Activated CD4-positive, alpha-beta T cell treated with anti-CD3 and anti-CD28 coated beads, Interleukin-2, amount 50 U/mL, for 1 hour (primary cell): ENCODE data around the gene AP2B1.

Source experiments
- DNase-seq: peaks from one replicate; pipeline ENCODE4 v3.0.0-alpha.2; 2020

Gene AP2B1

GRCh38 chr17:35641032-35641431 lies 53.9 kb downstream of the AP2B1 start:
- no peak for DNase-seq

- DNase-seq: no peak
Measured at GRCh38 chr17:35645923-35646322, 58.8 kb downstream of the AP2B1 start.

DNA sequence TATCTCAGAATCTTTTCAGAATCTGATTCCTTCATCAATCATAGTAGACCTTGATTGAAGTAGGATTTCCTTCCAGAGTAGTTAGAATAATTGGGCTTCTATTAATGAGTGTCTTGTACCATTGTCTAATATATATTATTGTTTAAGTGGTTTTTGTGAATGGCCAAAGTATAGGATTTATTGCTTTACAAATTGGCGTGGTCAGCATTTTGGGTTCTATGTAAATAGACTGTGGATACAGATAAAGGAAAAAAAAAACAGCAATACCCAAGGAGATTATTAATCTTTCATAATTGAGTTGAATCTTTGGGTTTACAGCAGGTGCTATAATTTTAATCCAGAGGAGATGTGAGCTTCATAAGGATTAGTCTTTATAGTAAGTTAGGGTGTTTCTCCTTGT lies 64.3 kb downstream of the AP2B1 start:
- DNase-seq: no peak

- DNase-seq: no peak
Measured at GRCh38 chr17:35653619-35654361, 66.7 kb downstream of the AP2B1 start.

DNA sequence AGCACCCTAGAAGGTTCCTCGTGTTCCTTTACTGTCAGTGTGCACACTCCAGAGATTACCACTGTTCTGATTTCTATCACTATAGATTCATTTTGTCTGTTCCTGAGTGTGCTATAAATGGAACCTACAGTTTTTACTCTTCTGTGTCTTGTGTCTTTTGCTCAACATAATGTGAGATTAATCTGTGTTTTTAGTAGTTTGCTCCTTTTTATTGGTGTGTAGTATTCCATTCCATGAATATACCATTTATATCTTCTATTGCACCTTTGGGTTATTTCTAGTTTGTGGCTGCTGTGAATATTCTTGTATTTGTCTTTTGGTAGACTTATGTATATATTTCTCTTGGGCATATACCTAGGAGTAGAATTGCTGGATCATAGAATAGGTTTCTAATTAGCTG lies 68.2 kb downstream of the AP2B1 start:
- no peak for DNase-seq

- DNase-seq: no peak
Measured at GRCh38 chr17:35660902-35661301, 73.8 kb downstream of the AP2B1 start.

DNA sequence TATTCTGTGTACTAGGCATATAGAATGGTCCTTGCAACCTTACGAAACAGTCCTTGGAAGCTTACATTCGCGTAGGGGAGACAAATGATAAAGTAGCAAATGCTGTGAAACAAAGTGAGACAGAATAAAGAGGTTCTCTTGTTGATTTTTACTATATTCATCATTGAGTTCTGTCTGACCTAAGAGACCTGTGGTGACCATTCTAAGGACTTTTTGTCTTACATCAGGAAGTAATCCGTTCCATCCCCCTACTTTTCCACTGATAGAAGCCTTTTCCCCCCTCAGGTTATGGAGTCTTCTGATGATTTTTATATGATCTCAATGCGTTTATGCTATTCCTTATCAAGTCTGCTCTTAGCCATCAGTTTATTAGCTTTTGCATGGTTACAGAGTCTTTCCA lies 77.6 kb downstream of the AP2B1 start:
- DNase-seq: no peak

DNA sequence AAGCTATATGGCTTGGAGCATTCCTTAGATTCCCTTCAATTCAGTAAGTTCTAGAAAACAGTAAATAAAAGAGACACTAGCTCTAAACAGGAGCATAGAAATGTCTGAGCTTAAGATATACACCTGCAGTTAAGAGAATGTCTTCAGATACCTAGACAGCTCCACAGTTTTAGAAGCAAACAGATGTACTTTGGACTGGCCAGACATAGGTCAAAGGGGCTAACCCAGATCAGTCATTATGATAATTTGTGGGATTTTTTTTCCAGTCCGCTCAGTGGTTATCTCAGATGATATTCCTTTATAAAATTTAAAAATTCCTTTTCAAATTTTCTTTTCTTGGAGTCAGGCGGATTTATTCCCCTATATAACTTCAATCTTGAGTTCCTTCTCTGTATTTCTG lies 78.5 kb downstream of the AP2B1 start:
- DNase-seq: no peak

DNA sequence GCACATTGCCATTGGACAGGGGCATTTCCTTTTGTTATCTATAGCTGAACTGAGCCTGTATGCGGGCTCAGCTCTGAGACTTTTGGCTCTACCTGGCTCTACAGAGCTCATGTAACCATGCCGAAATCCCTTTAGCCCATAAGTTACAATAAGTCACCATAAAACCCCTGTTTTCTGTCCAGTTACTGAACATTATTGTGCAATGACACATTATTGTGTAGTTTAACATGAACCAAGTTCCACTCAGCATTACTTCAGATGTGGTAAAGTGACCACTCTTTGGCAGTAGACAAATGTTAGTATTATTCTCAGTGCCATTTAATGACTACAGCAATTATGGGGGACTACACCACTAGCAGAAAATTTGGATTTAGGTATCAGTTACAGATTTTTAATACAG lies 78.9 kb downstream of the AP2B1 start:
- no peak for DNase-seq

- DNase-seq: no peak
Measured at GRCh38 chr17:35666967-35667532, 79.9 kb downstream of the AP2B1 start.

- DNase-seq: no peak
Measured at GRCh38 chr17:35668802-35669201, 81.7 kb downstream of the AP2B1 start.

- no peak for DNase-seq
Measured at GRCh38 chr17:35674552-35674951, 87.4 kb downstream of the AP2B1 start.

- no peak for DNase-seq
Measured at GRCh38 chr17:35676441-35676840, 89.3 kb downstream of the AP2B1 start.

GRCh38 chr17:35679007-35679682 lies 92.0 kb downstream of the AP2B1 start:
- no peak for DNase-seq

- DNase-seq: no peak
Measured at GRCh38 chr17:35683591-35683990, 96.5 kb downstream of the AP2B1 start.

DNA sequence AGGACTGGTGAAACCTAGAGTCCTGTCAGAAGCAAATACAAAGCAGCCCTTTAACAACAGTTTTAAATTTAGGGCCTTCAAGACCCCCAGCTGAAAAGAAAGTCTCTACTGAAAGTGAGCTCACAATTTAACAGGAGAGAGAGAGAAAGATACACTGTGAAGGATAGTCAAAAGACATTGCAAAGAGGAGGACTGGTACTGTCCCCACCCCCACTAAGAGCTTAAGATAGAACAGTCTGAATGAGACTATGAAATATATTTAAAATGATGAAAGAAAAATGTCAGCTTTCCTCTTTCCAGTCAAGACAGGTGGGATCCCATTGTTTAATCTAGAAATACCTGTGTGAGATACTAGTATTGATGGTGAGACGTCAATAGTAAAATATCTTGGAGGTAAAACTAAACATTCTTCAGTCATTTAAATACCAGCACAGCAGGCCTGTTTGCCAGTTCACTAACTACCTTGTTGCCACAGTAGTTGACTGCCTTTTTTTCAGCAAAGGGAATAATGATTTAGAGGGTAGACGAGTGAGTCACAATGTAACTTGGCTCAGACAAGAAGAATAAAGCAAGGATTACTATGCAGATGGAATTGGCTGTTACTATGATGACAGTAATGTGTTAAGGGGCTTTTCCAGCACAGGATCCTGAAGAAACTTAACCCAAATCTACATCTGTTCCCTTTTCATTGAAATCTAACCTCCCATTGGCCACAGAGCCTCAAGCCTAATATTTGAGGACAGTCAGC lies 97.1 kb downstream of the AP2B1 start:
- no peak for DNase-seq

DNA sequence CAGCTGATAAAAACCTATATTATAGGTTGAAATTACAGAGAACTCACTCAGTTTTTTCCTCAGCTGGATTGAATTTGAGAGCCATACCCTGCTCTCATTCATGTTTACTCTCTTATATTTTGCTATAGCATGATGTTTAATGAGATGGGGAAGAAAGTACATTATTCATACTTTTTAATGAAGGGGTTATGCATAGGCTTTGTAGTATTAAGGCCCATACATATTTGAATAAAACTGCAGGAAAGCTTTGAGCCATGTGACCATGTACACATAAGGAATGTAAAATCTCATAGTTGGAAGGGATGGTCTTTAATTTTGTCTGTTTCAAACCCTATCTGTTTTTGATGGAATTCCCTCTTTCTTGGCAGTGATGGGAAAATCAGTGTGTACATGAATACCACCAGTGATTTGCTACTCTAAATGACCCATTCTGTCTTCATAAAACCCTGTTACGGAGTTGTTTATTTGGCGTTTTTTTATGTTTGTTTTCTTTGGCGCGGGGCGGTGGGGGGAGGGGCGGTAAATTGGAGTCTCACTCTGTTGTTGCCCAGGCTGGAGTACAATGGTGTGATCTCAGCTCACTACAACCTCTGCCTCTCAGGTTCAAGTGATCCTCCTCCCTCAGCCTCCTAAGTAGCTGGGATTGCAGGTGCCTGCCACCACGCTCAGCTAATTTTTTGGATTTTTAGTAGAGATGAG lies 105.5 kb downstream of the AP2B1 start:
- DNase-seq: no peak

- no peak for DNase-seq
Measured at GRCh38 chr17:35693662-35694061, 106.5 kb downstream of the AP2B1 start.

DNA sequence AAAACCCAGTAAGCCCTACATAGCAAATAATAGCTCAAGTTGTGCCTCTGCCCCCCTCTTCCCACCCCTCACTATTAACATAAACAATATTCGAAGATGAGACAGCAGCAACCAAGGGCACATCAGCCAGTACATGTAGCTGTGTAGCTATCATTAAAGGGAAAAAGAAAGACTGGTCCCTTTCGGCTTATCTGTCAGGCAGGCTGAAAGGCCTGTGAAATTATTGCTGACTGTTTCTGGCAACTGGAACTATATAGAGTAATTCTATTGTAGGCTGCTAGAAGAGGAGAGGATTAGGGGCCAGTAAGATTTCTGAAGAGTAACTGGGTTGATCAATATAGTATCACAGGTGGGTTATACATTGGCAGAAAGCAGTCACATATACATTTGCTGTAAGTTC lies 107.8 kb downstream of the AP2B1 start:
- DNase-seq: no peak

- no peak for DNase-seq
Measured at GRCh38 chr17:35695613-35696012, 108.5 kb downstream of the AP2B1 start.

DNA sequence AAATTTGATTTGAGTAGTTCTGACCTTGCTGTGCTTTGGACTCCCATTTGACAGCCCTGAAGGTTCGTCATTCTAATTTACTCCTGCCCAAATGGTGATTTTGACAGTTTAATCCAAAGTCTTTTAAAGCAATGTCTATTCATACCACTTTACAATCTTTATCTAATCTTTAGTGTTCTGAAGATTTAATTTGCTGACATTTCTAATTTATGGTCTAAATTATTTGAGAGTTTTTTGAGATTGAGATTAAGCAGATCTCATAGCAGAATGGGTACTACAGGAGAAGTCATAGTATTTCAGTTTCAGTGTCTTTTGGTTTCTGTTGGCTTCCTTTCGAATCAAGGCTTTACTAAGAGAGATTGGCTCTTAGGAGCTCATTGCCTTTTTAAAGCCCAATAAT lies 111.7 kb downstream of the AP2B1 start:
- DNase-seq: no peak

DNA sequence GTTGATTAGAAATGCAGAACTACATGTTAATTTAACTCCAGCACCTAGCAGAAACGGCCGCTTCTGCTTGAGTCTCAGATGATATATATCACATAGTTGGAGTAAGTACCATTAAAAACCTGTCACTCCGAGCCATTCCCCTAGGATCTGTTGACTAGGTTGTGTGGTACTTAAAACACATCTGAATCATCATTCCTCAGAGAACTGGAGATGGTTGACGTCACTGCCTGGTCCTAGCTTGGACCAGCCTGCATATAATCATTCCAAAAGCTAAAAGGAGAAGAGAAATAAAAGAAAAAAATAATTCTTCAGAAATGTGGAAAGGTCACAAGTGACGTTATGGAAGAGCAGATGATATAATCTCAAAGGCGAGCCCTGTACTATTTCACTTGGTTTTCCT lies 113.0 kb downstream of the AP2B1 start:
- DNase-seq: no peak

DNA sequence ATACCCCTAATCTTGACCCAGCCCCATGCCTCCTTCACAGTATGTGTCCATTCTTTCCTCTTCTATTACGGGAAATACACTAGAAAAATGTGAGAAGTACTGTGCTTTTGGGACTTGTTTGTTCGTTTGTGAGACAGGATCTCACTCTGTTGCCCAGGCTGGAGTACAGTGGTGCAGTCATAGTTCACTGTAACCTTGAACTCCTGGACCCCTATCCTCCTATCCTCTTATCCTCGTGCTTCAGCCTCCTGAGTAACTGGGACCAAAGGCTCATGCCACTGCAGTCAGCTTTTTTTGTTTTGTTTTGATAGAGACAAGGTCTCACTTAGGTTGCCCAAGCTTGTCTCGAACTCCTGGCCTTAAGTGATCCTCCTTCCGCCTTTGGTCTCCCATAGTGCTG lies 114.4 kb downstream of the AP2B1 start:
- DNase-seq: no peak
